ENCODE measurements around the gene KMT5C.
A peak's percentile ranks its signal among the peaks of the same experiment; 100 is the strongest.

The KMT5C gene

GRCh38 chr19:55365964-55366363 lies 26.3 kb downstream of the KMT5C start:
- no peak for DNase-seq (ENCODE audit: low spot score)
- in situ Hi-C loops (cut with MboI; ENCODE audit: low pct_unique_long_range_greater_than_20kb, low sequenced_read_pairs, unreplicated experiment) = no loop called here
- no peak for TF ChIP-seq CTCF (IDR thresholded peaks at IDR 0.05; ENCODE audit: extremely low read depth, insufficient read depth, missing control alignments)

- in situ Hi-C loops (cut with MboI; ENCODE audit: low pct_unique_long_range_greater_than_20kb, low sequenced_read_pairs, unreplicated experiment) = no loop called here
Measured at GRCh38 chr19:55366790-55367189, 27.1 kb downstream of the KMT5C start.

GRCh38 chr19:55368106-55368505 lies 28.4 kb downstream of the KMT5C start:
- in situ Hi-C loops (cut with MboI; ENCODE audit: low pct_unique_long_range_greater_than_20kb, low sequenced_read_pairs, unreplicated experiment) = no loop called here
- no peak for TF ChIP-seq CTCF (IDR thresholded peaks at IDR 0.05; ENCODE audit: extremely low read depth, insufficient read depth, missing control alignments)
- DNase-seq (ENCODE audit: low spot score) = no peak

More at GRCh38 chr19:55366790-55367189, 27.1 kb downstream of the KMT5C start:
- TF ChIP-seq CTCF (IDR thresholded peaks at IDR 0.05; ENCODE audit: extremely low read depth, insufficient read depth, missing control alignments) = no peak
- DNase-seq (ENCODE audit: low spot score) = no peak

GRCh38 chr19:55368701-55369563 lies 29.3 kb downstream of the KMT5C start:
- TF ChIP-seq CTCF (IDR thresholded peaks at IDR 0.05; ENCODE audit: extremely low read depth, insufficient read depth, missing control alignments) = no peak
- in situ Hi-C loops (cut with MboI; ENCODE audit: low pct_unique_long_range_greater_than_20kb, low sequenced_read_pairs, unreplicated experiment) = no loop called here
- peak; percentile 64 for DNase-seq (ENCODE audit: low spot score)

GRCh38 chr19:55369653-55370304 lies 30.1 kb downstream of the KMT5C start:
- no peak for TF ChIP-seq CTCF (IDR thresholded peaks at IDR 0.05; ENCODE audit: extremely low read depth, insufficient read depth, missing control alignments)
- peak; percentile 84 for DNase-seq (ENCODE audit: low spot score)
- in situ Hi-C loops (cut with MboI; ENCODE audit: low pct_unique_long_range_greater_than_20kb, low sequenced_read_pairs, unreplicated experiment) = no loop called here

- DNase-seq (ENCODE audit: low spot score) = no peak
- no peak for TF ChIP-seq CTCF (IDR thresholded peaks at IDR 0.05; ENCODE audit: extremely low read depth, insufficient read depth, missing control alignments)
- in situ Hi-C loops (cut with MboI; ENCODE audit: low pct_unique_long_range_greater_than_20kb, low sequenced_read_pairs, unreplicated experiment) = no loop called here
Measured at GRCh38 chr19:55370305-55370988, 30.8 kb downstream of the KMT5C start, which contains the start of gene IL11. Gene IL11 (minus strand): TSS chr19:55370463. CDS start chr19:55370310, 153 bp downstream.

Data from GM13977 (cell line).